GM21367 (cell line): ENCODE results near the gene BMPER.

Source experiments
- ATAC-seq: cut with Tn5 transposase; IDR thresholded peaks from one replicate; pipeline ENCODE4 v1.9.1; 2021; ENCODE audit not compliant: unreplicated experiment

The BMPER gene

GRCh38 chr7:33905389-33906032 lies at the start of gene BMPER:
TSS of gene BMPER (plus strand) at chr7:33905539. CDS start at chr7:33905614, 75 bp downstream.
- ATAC-seq = no peak

GRCh38 chr7:33861947-33862346 lies 43.4 kb upstream of the BMPER start:
- no peak for ATAC-seq

GRCh38 chr7:33862946-33863814 lies 42.2 kb upstream of the BMPER start:
- ATAC-seq = no peak

GRCh38 chr7:33868166-33868565 lies 37.2 kb upstream of the BMPER start:
- ATAC-seq = no peak

- ATAC-seq = no peak
Measured at GRCh38 chr7:33869176-33869575, 36.2 kb upstream of the BMPER start.

GRCh38 chr7:33870120-33870519 lies 35.2 kb upstream of the BMPER start:
- no peak for ATAC-seq

GRCh38 chr7:33872870-33873269 lies 32.5 kb upstream of the BMPER start:
- ATAC-seq = no peak

- ATAC-seq = no peak
Measured at GRCh38 chr7:33873518-33873917, 31.8 kb upstream of the BMPER start.

GRCh38 chr7:33873981-33874750 lies 31.2 kb upstream of the BMPER start:
- ATAC-seq = no peak

- no peak for ATAC-seq
Measured at GRCh38 chr7:33874943-33875342, 30.4 kb upstream of the BMPER start.

GRCh38 chr7:33876596-33877274 lies 28.6 kb upstream of the BMPER start:
- no peak for ATAC-seq

GRCh38 chr7:33880787-33881186 lies 24.6 kb upstream of the BMPER start:
- no peak for ATAC-seq

GRCh38 chr7:33881316-33881715 lies 24.0 kb upstream of the BMPER start:
- ATAC-seq = no peak

GRCh38 chr7:33882040-33882837 lies 23.1 kb upstream of the BMPER start:
- no peak for ATAC-seq

- ATAC-seq = no peak
Measured at GRCh38 chr7:33882950-33883670, 22.2 kb upstream of the BMPER start.

GRCh38 chr7:33883671-33883965 lies 21.7 kb upstream of the BMPER start:
- ATAC-seq = no peak

GRCh38 chr7:33885290-33886148 lies 19.8 kb upstream of the BMPER start:
- ATAC-seq = no peak

GRCh38 chr7:33886149-33886623 lies 19.2 kb upstream of the BMPER start:
- ATAC-seq = no peak
